GM18858 (cell line): ENCODE data around the gene CEBPZ.
"Not testable (repeated sequence)": the region's sequence is repeated elsewhere in the genome, so short reads cannot be mapped to it uniquely, and the experiment has no call there.

Experiments
- ATAC-seq: cut with Tn5 transposase; IDR thresholded peaks from one replicate; pipeline ENCODE4 v1.9.1; 2021; ENCODE audit not compliant: unreplicated experiment

CEBPZ gene

GRCh38 chr2:37231241-37232130, at the start of gene CEBPZ, which contains the start of gene NDUFAF7:
Gene CEBPZ (minus strand): TSS chr2:37231596. CDS start chr2:37231567, 29 bp downstream.
Gene NDUFAF7 (plus strand): TSS chr2:37231658. CDS start chr2:37231706, 48 bp downstream.
- peak; percentile 90 for ATAC-seq

GRCh38 chr2:37276291-37276690, 44.9 kb upstream of the CEBPZ start:
- ATAC-seq, result no peak

GRCh38 chr2:37274359-37274965, 43.1 kb upstream of the CEBPZ start:
- no peak for ATAC-seq

GRCh38 chr2:37271376-37272067, 40.1 kb upstream of the CEBPZ start:
- no peak for ATAC-seq

- ATAC-seq, result no peak
Measured at GRCh38 chr2:37268111-37268510, 36.7 kb upstream of the CEBPZ start.

- no peak for ATAC-seq
Measured at GRCh38 chr2:37267685-37268084, 36.3 kb upstream of the CEBPZ start.

- no peak for ATAC-seq
Measured at GRCh38 chr2:37263839-37264238, 32.4 kb upstream of the CEBPZ start.

GRCh38 chr2:37262522-37262921, 31.1 kb upstream of the CEBPZ start:
- ATAC-seq, result no peak

- ATAC-seq, result no peak
Measured at GRCh38 chr2:37250869-37251740, 19.7 kb upstream of the CEBPZ start.

GRCh38 chr2:37246205-37246604, 14.8 kb upstream of the CEBPZ start:
- no peak for ATAC-seq

- ATAC-seq, result no peak
Measured at GRCh38 chr2:37244755-37245154, 13.4 kb upstream of the CEBPZ start.

GRCh38 chr2:37244017-37244416, 12.6 kb upstream of the CEBPZ start:
- ATAC-seq, result peak; percentile 92

- no peak for ATAC-seq
Measured at GRCh38 chr2:37243435-37243834, 12.0 kb upstream of the CEBPZ start.

GRCh38 chr2:37232131-37232933, 936 bp upstream of the CEBPZ start:
- ATAC-seq, result no peak

- ATAC-seq, result no peak
Measured at GRCh38 chr2:37230581-37230980, 815 bp downstream of the CEBPZ start.

- no peak for ATAC-seq
Measured at GRCh38 chr2:37228788-37229187, 2.6 kb downstream of the CEBPZ start.

GRCh38 chr2:37226863-37227262, 4.5 kb downstream of the CEBPZ start:
- no peak for ATAC-seq

GRCh38 chr2:37225129-37225528, 6.3 kb downstream of the CEBPZ start:
- not testable (repeated sequence) for ATAC-seq

GRCh38 chr2:37224063-37224462, 7.3 kb downstream of the CEBPZ start:
- ATAC-seq, result no peak

- no peak for ATAC-seq
Measured at GRCh38 chr2:37223131-37223530, 8.3 kb downstream of the CEBPZ start.
